ENCODE data around the gene SNPH.
"Not testable (repeated sequence)": the region's sequence is repeated elsewhere in the genome, so short reads cannot be mapped to it uniquely, and the experiment has no call there.

SNPH gene

DNA sequence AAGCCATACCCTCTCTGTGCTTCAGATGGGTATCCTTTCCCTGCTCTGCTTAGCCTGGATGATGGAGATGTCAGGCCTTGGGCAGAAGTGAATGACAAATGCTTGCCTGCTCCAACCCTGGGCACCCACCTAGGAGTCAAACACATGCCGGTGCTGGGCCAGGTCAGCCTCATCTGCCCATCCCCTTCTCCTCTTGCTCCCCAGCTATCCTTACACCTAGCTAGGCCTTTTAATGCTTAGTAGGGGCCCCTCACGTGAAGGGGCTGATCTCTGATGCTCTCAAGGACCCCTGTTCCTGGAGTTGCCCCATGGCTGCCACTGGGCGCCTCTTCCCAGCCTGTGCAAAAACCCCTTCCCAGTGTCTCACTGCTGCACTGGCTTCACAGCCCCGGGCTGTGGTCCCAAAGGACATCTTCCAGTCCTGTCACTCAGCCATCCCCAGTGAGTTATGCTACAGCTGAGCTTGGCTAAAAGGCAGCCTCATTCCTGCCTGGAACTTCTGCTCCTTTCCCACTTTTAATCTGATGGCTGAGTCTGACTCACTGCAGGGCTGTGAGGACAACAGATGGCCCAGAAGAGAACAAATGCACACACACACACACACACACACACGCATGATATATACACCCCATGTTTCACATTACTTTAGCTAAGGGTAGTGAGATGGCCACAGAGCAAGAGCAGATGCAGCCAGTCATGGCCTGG is 75.6 kb downstream of the SNPH start:
- no peak for DNase-seq (ENCODE audit: low read depth)

DNA sequence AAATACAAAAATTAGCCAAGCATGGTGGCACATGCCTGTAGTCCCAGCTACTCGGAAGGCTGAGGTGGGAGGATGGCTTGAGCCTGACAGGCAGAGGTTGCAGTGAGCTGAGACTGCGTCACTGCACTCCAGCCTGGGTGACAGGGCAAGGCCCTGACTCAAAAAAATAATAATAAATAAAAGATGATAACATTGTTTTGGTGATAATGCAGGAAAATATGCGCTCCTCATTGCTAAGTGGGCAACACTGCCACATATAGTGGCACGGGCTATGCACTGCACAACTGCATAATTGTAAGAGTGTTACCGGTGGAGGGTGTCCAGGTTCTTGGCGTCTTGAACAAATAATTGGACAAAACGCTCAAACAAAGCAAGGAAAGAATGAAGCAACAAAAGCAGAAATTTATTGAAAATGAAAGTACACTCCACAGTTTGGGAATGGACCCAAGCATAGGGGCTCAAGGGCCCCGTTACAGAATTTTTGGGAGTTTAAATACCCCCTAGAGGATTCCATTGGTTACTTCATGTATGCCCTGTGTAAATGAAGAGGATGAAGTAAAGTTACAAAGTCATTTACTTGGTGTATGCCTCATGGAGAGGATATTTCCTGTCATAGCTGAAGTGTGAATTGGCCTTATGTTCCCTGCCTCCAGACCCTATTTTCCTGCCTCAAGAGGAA is 77.5 kb downstream of the SNPH start:
- DNase-seq (ENCODE audit: low read depth), result not testable (repeated sequence)

GRCh38 chr20:1345030-1345755 is 79.1 kb downstream of the SNPH start:
- DNase-seq (ENCODE audit: low read depth), result no peak

GRCh38 chr20:1345756-1346093 is 79.6 kb downstream of the SNPH start:
- DNase-seq (ENCODE audit: low read depth), result no peak

DNA sequence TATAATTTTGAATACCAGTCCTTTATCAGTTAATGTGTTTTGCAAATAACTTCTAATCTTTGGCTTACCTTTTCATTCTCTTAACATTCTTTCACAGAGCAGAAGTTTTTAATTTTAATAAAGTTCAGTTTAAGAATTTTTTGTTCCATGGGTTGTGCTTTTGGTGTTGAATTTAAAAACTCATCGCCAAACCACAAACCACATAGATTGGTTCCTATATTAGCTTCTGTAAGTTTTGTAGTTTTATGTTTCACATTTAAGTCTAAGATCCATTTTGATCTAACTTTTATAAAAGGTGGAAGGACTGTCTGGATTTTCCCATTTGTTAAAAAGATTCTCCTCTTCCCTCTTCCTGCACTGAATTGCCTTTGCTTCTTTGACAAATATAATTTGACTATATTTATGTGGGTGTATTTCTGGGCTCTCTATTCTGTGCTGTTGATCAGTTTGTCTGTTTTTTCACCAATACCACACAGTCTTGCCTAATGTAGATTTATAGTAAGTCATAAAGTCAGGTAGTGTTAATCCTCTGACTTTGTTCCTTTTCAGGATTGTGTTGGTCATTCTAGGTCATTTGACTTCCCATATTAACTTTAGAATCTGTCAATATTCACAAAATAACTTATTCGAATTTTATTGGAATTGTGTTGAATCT is 80.3 kb downstream of the SNPH start:
- DNase-seq (ENCODE audit: low read depth), result no peak

GRCh38 chr20:1353956-1354355 is 87.9 kb downstream of the SNPH start:
- DNase-seq (ENCODE audit: low read depth), result no peak

DNA sequence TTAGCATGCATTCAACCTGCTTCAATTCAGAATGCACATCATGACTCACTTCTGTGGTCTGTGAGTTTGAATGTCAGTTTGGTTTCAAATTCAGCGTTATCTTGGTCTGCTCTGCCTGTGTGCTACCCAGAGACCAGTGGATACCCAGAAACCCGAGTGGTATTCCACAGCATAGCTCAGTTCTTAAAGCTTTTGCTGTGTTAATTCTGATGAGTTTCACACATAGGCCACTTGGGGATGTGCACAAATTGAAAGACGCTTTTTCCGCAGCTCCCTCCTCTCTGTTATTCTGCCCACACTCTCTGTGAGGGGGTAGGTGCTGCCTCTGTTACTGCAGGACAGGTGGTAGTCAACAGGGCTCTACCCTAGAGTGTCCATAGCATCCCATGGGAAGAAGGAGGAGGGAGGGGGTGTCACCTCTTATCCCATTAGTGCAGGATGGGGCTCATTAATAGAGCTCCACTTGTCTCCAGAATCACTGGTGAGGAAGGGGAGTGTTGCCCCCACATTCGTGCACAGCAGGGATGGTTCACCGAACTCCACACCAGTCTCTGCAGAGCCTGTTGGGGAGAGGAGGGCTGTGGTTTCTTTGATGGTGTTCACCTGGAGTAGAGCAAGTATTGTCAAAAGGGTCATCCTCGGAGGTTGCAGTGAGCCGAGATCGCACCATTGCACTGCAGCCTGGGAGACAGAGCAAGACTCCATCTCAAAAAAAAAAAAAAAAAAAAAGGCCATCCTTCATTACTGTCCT is 92.0 kb downstream of the SNPH start:
- DNase-seq (ENCODE audit: low read depth), result no peak

All from stromal cell of bone marrow (primary cell).